ENCODE data around the gene USP8. TPM values are rescaled to one million over a fixed set of nuclear protein-coding genes. Genes with fewer than 3 reads are reported as not detected.
"Not testable (repeated sequence)": the region's sequence is repeated elsewhere in the genome, so short reads cannot be mapped to it uniquely, and the experiment has no call there.

USP8 gene
- total RNA-seq, 1 donor from 2014 or later = 66.2 TPM

DNA sequence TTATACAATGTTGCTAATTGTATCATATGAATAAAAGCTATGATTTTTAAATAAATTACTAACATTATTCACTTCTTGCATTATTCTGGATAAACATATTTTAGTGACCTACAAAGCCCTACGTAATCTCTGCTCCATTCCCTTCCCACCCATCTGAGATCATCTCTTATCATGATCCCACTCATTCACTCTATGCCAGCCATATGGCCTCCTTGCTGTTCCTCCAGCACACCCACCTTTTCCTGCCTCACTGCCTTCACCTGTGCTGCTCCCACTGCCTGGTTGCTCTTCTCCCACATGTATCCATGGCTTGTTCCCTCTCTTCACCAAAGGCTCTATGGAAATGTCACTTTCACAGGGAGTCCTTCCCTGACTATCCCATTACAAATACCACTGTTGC is 7.3 kb upstream of the USP8 start:
- Mint-ChIP-seq H3K27me3 (ENCODE audit: insufficient read depth) (peaks cover 4% of the 10 kb centered on the region), H3K4me3 (no peak overlapping the region), H3K9me3 (no peaks in the 10 kb centered on the region), H3K36me3 (ENCODE audit: low read depth) (no peaks in the 10 kb centered on the region), H3K4me1 (ENCODE audit: low read depth) (no peaks in the 10 kb centered on the region), H3K27ac (peak overlapping the region; percentile 38)
- intact Hi-C loops (cut with micrococcal nuclease) = no loop called here
- no peak for DNase-seq (ENCODE audit: low spot score)

DNA sequence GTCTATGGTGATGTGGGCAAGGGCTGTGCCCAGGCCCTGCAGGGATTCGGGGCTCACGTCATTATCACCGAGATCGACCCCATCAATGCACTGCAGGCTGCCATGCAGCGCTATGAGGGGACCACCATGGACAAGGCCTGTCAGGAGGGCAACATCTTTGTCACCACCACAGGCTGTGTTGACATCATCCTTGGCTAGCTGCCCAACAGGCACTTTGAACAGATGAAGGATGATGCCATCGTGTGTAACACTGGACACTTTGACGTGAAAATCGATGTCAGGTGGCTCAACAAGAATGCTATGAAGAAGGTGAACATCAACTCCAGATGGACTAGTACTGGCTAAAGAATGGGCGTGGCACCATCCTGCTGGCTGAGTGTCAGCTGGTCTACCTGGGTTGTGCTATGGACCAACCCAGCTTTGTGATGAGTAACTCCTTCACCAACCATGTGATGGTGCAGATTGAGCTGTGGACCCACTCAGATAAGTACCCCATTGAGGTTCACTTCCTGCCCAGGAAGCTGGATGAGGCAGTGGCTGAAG is 6.1 kb upstream of the USP8 start:
- no peaks in the 10 kb centered on the region for H3K9me3 Mint-ChIP-seq
- H3K4me1 Mint-ChIP-seq (ENCODE audit: low read depth) = no peaks in the 10 kb centered on the region
- no peaks in the 10 kb centered on the region for H3K36me3 Mint-ChIP-seq (ENCODE audit: low read depth)
- H3K27ac Mint-ChIP-seq = no peak overlapping the region
- DNase-seq (ENCODE audit: low spot score) = no peak
- intact Hi-C loops (cut with micrococcal nuclease) = no loop called here
- peaks cover 4% of the 10 kb centered on the region for H3K27me3 Mint-ChIP-seq (ENCODE audit: insufficient read depth)
- H3K4me3 Mint-ChIP-seq = no peak overlapping the region

DNA sequence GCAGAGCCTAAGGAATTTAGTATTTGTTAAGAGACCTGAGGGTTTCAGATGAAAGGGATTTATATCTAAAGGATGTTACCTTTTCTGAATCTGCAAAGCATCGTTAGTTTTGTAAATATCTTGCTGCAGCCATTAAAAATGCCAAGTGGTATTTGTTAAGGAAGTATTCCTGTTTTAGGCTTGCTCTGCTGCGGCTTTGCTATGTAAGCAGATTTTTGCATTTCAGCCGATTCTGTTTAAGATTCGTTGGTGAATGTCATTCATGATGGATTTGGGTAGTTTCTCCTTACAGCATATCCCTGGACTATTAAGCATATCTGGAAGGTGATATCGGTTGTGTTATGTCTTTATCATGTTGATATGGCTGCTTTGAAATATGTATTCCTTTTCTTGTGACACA is 1.0 kb downstream of the USP8 start:
- intact Hi-C loops (cut with micrococcal nuclease) = loop anchor here (2.0 to 10.0 kb wide), 3 partner anchors 242 to 1270 kb away; partner anchors contain the start of genes COPS2 and SLC27A2
- H3K9me3 Mint-ChIP-seq = no peaks in the 10 kb centered on the region
- H3K4me1 Mint-ChIP-seq (ENCODE audit: low read depth) = peaks cover 33% of the 10 kb centered on the region
- peak overlapping the region; percentile 92 for H3K27ac Mint-ChIP-seq
- H3K36me3 Mint-ChIP-seq (ENCODE audit: low read depth) = peaks cover 8% of the 10 kb centered on the region
- no peak for DNase-seq (ENCODE audit: low spot score)
- H3K27me3 Mint-ChIP-seq (ENCODE audit: insufficient read depth) = no peaks in the 10 kb centered on the region
- H3K4me3 Mint-ChIP-seq = peak overlapping the region; percentile 98

DNA sequence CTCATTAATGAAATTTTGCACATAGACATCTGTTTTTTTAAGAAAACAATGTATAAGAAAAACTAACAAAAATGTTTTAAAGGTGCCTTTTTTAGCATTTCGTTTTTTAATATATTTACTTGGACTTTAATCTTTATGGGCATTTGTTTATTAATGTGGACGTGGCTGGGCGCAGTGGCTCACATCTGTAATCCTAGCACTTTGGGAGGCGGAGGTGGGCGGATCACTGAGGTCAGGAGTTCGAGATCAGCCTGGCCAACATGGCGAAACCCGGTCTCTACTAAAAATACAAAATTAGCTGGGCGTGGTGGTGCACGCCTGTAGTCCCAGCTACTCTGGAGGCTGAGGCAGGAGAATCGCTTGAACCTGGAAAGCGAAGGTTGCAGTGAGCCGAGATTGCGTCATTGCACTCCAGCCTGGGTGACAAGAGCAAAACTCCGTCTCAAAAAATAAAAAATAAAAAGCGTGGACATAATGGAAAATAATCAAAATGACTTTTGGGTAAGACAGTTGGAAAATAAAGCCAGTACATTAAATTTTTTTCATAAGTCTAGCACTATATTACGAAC is 1.6 kb downstream of the USP8 start:
- not testable (repeated sequence) for DNase-seq (ENCODE audit: low spot score); H3K27ac Mint-ChIP-seq; H3K27me3 Mint-ChIP-seq (ENCODE audit: insufficient read depth); H3K9me3 Mint-ChIP-seq; H3K36me3 Mint-ChIP-seq (ENCODE audit: low read depth)
- intact Hi-C loops (cut with micrococcal nuclease) = loop anchor here (2.0 to 10.0 kb wide), 3 partner anchors 243 to 1271 kb away; partner anchors contain the start of genes COPS2 and SLC27A2
- peaks cover 34% of the 10 kb centered on the region for H3K4me1 Mint-ChIP-seq (ENCODE audit: low read depth)
- peak overlapping the region; percentile 98 for H3K4me3 Mint-ChIP-seq

- peaks cover 8% of the 10 kb centered on the region for H3K36me3 Mint-ChIP-seq (ENCODE audit: low read depth)
- H3K4me1 Mint-ChIP-seq (ENCODE audit: low read depth) = peaks cover 34% of the 10 kb centered on the region
- no peak overlapping the region for H3K27ac Mint-ChIP-seq
- peak overlapping the region; percentile 68 for H3K4me3 Mint-ChIP-seq
- intact Hi-C loops (cut with micrococcal nuclease) = loop anchor here (10.0 kb wide), 1 partner anchor 1272 kb away; the partner anchor contains the start of gene COPS2
- no peaks in the 10 kb centered on the region for H3K27me3 Mint-ChIP-seq (ENCODE audit: insufficient read depth)
- no peak for DNase-seq (ENCODE audit: low spot score)
- H3K9me3 Mint-ChIP-seq = no peaks in the 10 kb centered on the region
These were observed 2.2 kb downstream of the USP8 start for GRCh38 chr15:50426428-50426827.

DNA sequence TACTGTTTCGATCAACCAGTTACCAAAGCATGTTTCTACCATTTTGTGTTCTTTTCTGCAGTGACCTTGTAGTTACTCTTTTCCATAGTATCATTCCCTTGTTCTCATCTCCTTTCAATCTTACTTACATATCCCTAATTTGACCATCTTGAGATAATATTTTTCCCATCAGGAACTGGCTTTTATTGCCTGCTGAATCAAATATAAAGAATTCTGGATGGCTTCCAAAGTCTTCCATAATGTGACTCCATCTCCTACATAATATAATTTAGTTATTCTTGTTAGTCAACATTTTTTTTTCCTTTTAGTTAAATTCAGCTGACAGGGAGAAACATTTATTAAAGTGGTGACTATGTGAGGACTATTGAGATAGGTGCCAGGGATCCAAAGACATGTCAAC is 7.0 kb downstream of the USP8 start:
- Mint-ChIP-seq H3K36me3 (ENCODE audit: low read depth) (peaks cover 16% of the 10 kb centered on the region), H3K27ac (no peak overlapping the region), H3K27me3 (ENCODE audit: insufficient read depth) (no peaks in the 10 kb centered on the region), H3K4me1 (ENCODE audit: low read depth) (peaks cover 26% of the 10 kb centered on the region), H3K4me3 (no peak overlapping the region), H3K9me3 (no peaks in the 10 kb centered on the region)
- DNase-seq (ENCODE audit: low spot score) = no peak
- intact Hi-C loops (cut with micrococcal nuclease) = no loop called here

DNA sequence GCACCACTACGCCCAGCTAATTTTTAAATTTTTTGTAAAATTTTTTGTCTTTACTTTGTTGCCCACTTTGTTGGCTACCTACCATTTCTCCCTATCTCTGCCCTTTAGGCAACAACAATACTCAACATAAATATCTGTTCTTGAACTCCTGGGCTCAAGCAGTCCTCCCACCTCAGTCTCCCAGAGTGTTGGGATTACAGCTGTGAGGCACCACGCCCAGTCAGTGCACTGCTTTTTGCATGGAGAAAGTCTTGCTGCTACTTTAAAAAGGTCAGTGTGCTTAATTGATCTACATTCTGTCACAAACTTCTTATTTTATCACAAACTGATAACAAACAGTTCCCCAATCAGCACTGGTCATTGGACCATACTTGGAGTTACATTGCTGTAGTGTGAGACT is 8.0 kb downstream of the USP8 start:
- Mint-ChIP-seq H3K27ac (no peak overlapping the region), H3K4me3 (no peak overlapping the region), H3K4me1 (ENCODE audit: low read depth) (peaks cover 16% of the 10 kb centered on the region), H3K36me3 (ENCODE audit: low read depth) (peaks cover 13% of the 10 kb centered on the region), H3K9me3 (no peaks in the 10 kb centered on the region), H3K27me3 (ENCODE audit: insufficient read depth) (no peaks in the 10 kb centered on the region)
- no peak for DNase-seq (ENCODE audit: low spot score)
- intact Hi-C loops (cut with micrococcal nuclease) = no loop called here

GRCh38 chr15:50435772-50436171 is 11.6 kb downstream of the USP8 start:
- intact Hi-C loops (cut with micrococcal nuclease) = no loop called here
- H3K36me3 Mint-ChIP-seq (ENCODE audit: low read depth) = peaks cover 22% of the 10 kb centered on the region
- no peak overlapping the region for H3K27ac Mint-ChIP-seq
- no peak for DNase-seq (ENCODE audit: low spot score)
- H3K9me3 Mint-ChIP-seq = no peaks in the 10 kb centered on the region
- no peaks in the 10 kb centered on the region for H3K27me3 Mint-ChIP-seq (ENCODE audit: insufficient read depth)
- H3K4me1 Mint-ChIP-seq (ENCODE audit: low read depth) = peaks cover 17% of the 10 kb centered on the region
- no peak overlapping the region for H3K4me3 Mint-ChIP-seq

DNA sequence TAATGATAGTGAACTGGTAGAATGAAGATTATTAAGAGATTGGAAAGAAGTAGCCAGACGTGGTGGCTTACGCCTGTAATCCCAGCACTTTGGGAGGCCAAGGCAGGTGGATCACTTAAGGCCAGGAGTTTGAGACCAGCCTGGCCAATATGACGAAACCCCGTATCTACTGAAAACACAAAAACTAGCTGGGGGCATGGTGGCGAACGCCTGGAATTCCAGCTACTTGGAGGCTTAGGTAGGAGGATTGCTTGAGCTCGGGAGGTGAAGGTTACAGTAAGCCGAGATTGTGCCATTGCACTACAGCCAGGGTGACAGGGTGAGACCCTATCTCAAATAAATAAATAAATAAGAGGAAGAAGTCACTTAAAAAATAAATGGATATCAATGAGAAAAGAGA is 14.0 kb downstream of the USP8 start:
- intact Hi-C loops (cut with micrococcal nuclease) = no loop called here
- Mint-ChIP-seq H3K27ac (no peak overlapping the region), H3K36me3 (ENCODE audit: low read depth) (peaks cover 24% of the 10 kb centered on the region), H3K4me3 (no peak overlapping the region), H3K9me3 (no peaks in the 10 kb centered on the region), H3K4me1 (ENCODE audit: low read depth) (peaks cover 17% of the 10 kb centered on the region), H3K27me3 (ENCODE audit: insufficient read depth) (no peaks in the 10 kb centered on the region)
- DNase-seq (ENCODE audit: low spot score) = no peak

GRCh38 chr15:50440932-50441331 is 16.7 kb downstream of the USP8 start:
- no peak overlapping the region for H3K4me3 Mint-ChIP-seq
- intact Hi-C loops (cut with micrococcal nuclease) = no loop called here
- no peak overlapping the region for H3K27ac Mint-ChIP-seq

GRCh38 chr15:50452927-50453326 is 28.7 kb downstream of the USP8 start:
- Mint-ChIP-seq H3K27me3 (ENCODE audit: insufficient read depth) (no peaks in the 10 kb centered on the region), H3K9me3 (no peaks in the 10 kb centered on the region), H3K4me1 (ENCODE audit: low read depth) (no peaks in the 10 kb centered on the region), H3K27ac (no peak overlapping the region), H3K36me3 (ENCODE audit: low read depth) (peaks cover 36% of the 10 kb centered on the region), H3K4me3 (no peak overlapping the region)
- no peak for DNase-seq (ENCODE audit: low spot score)
- intact Hi-C loops (cut with micrococcal nuclease) = no loop called here

More at GRCh38 chr15:50440932-50441331, 16.7 kb downstream of the USP8 start:
- Mint-ChIP-seq H3K36me3 (ENCODE audit: low read depth) (peaks cover 25% of the 10 kb centered on the region), H3K4me1 (ENCODE audit: low read depth) (peaks cover 13% of the 10 kb centered on the region), H3K27me3 (ENCODE audit: insufficient read depth) (no peaks in the 10 kb centered on the region), H3K9me3 (no peaks in the 10 kb centered on the region)
- no peak for DNase-seq (ENCODE audit: low spot score)

DNA sequence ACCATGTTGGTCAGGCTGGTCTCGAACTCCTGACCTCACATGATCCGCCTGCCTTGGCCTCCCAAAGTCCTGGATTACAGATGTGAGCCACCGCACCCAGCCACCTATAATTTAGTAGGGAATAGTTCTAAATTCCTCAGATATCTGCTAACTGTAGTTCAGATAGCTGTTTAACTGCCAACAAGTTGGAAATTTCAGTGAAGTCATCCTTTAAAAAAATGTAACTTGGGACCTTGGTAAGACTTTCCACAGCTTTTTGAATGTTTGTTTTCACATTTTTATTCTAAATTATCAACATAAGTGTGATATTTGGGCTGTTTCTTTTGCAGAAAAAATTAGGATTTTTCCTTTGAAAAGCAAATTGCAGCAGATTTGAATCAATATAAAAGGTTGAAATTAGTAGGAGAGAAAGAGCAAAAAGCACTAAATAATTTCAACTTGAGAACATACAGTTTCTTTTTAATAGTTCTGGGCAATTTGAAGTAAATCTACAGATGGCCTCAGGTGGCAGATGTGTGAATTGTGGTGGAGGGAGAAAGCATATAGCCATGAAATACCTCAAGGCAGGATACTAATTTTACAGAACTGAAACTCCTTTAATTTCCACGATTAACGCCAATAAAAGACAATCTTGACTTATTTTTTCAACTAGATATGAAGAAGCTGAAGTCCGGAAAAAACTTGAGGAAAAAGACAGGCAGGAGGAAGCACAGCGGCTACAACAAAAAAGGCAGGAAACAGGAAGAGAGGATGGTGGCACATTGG is 34.3 kb downstream of the USP8 start:
- Mint-ChIP-seq H3K27ac (peak overlapping the region; percentile 67), H3K9me3 (no peaks in the 10 kb centered on the region), H3K4me1 (ENCODE audit: low read depth) (peaks cover 10% of the 10 kb centered on the region), H3K36me3 (ENCODE audit: low read depth) (peaks cover 38% of the 10 kb centered on the region), H3K27me3 (ENCODE audit: insufficient read depth) (no peaks in the 10 kb centered on the region), H3K4me3 (no peak overlapping the region)
- DNase-seq (ENCODE audit: low spot score) = no peak
- intact Hi-C loops (cut with micrococcal nuclease) = no loop called here

All from activated T-helper 1 cell treated with anti-CD3 and anti-CD28 coated beads, Interleukin-12 subunit alpha, Interleukin-12 subunit beta, Interleukin-2, Interleukin-4 antibody, amounts not matched to agents 30 ng/mL and 10 ng/mL and 1 ng/mL, durations not matched to agents 14 hours and 24 hours and 36 hours (primary cell).